ENCODE results near the gene MKLN1. TPM values are rescaled to one million over a fixed set of nuclear protein-coding genes. Genes with fewer than 3 reads are reported as not detected.

MKLN1 gene
- total RNA-seq, 2 experiments from 2014 or later, result 12.1 to 56.6 TPM

- POLR2A ChIA-PET, result interaction anchor here (1.6 kb wide), 1 partner anchor 11 kb away, joined by 5 read pairs; no protein-coding TSS in a partner anchor
- Histone ChIP-seq H3K79me2 (ENCODE audit: insufficient read depth, low read depth, low read length) (no peaks in the 10 kb centered on the region), H4K20me1 (ENCODE audit: insufficient read depth, low read length) (no peaks in the 10 kb centered on the region), H3K9me2 (ENCODE audit: insufficient read depth, low read length) (no peaks in the 10 kb centered on the region), H3K4me3 (ENCODE audit: low read depth, low read length, poor library complexity, severe bottlenecking) (no peak overlapping the region), H3K4me2 (ENCODE audit: low read length) (no peak overlapping the region), H3K27ac (ENCODE audit: low read depth, low read length, poor library complexity, severe bottlenecking) (no peak overlapping the region), H2AFZ (ENCODE audit: low read length) (no peak overlapping the region), H3K9me3 (ENCODE audit: low read length) (no peaks in the 10 kb centered on the region), H3K36me3 (ENCODE audit: insufficient read depth, low read length) (peaks cover 37% of the 10 kb centered on the region), H3K4me1 (ENCODE audit: insufficient read depth, low read length, poor library complexity, severe bottlenecking) (no peaks in the 10 kb centered on the region)
- intact Hi-C loops (cut with micrococcal nuclease; ENCODE audit: unreplicated experiment), result no loop called here
- CTCF ChIA-PET (ENCODE audit: unreplicated experiment), result no interaction called here
- no peak for TF ChIP-seq CTCF (conservative IDR thresholded peaks at IDR 0.05; ENCODE audit: low read length)
- no peak for TF ChIP-seq EZH2phosphoT487 (IDR thresholded peaks at IDR 0.05; ENCODE audit: borderline replicate concordance, low read depth, low read length)
- BruUV-seq (replicated peaks), result no TSS peak
- DNase-seq (ENCODE audit: low spot score), result no peak
These were observed 115.8 kb downstream of the MKLN1 start for GRCh38 chr7:131443496-131443895.

GRCh38 chr7:131444683-131445082 lies 117.0 kb downstream of the MKLN1 start:
- ChIA-PET CTCF (ENCODE audit: unreplicated experiment) (no interaction called here), POLR2A (interaction anchor here (0.7 to 1.6 kb wide), 2 partner anchors 10 to 44 kb away, joined by 5 read pairs; no protein-coding TSS in a partner anchor)
- H2AFZ ChIP-seq (ENCODE audit: low read length), result no peak overlapping the region
- H3K27ac ChIP-seq (ENCODE audit: low read depth, low read length, poor library complexity, severe bottlenecking), result no peak overlapping the region
- H4K20me1 ChIP-seq (ENCODE audit: insufficient read depth, low read length), result no peaks in the 10 kb centered on the region
- no peak for DNase-seq (ENCODE audit: low spot score)
- no peaks in the 10 kb centered on the region for H3K4me1 ChIP-seq (ENCODE audit: insufficient read depth, low read length, poor library complexity, severe bottlenecking)
- no peaks in the 10 kb centered on the region for H3K9me2 ChIP-seq (ENCODE audit: insufficient read depth, low read length)
- no peaks in the 10 kb centered on the region for H3K9me3 ChIP-seq (ENCODE audit: low read length)
- no TSS peak for BruUV-seq (replicated peaks)
- TF ChIP-seq EZH2phosphoT487 (IDR thresholded peaks at IDR 0.05; ENCODE audit: borderline replicate concordance, low read depth, low read length) (no peak), CTCF (conservative IDR thresholded peaks at IDR 0.05; ENCODE audit: low read length) (no peak)
- intact Hi-C loops (cut with micrococcal nuclease; ENCODE audit: unreplicated experiment), result no loop called here
- no peak overlapping the region for H3K4me3 ChIP-seq (ENCODE audit: low read depth, low read length, poor library complexity, severe bottlenecking)
- no peak overlapping the region for H3K4me2 ChIP-seq (ENCODE audit: low read length)
- no peaks in the 10 kb centered on the region for H3K79me2 ChIP-seq (ENCODE audit: insufficient read depth, low read depth, low read length)
- H3K36me3 ChIP-seq (ENCODE audit: insufficient read depth, low read length), result peaks cover 29% of the 10 kb centered on the region

- intact Hi-C loops (cut with micrococcal nuclease; ENCODE audit: unreplicated experiment), result no loop called here
- no peaks in the 10 kb centered on the region for H3K4me1 ChIP-seq (ENCODE audit: insufficient read depth, low read length, poor library complexity, severe bottlenecking)
- no peak overlapping the region for H2AFZ ChIP-seq (ENCODE audit: low read length)
- H3K4me3 ChIP-seq (ENCODE audit: low read depth, low read length, poor library complexity, severe bottlenecking), result no peak overlapping the region
- H3K27ac ChIP-seq (ENCODE audit: low read depth, low read length, poor library complexity, severe bottlenecking), result no peak overlapping the region
- H3K79me2 ChIP-seq (ENCODE audit: insufficient read depth, low read depth, low read length), result no peaks in the 10 kb centered on the region
- ChIA-PET CTCF (ENCODE audit: unreplicated experiment) (no interaction called here), POLR2A (interaction anchor here (1.3 kb wide), 1 partner anchor 10 kb away, joined by 6 read pairs; no protein-coding TSS in a partner anchor)
- no peaks in the 10 kb centered on the region for H4K20me1 ChIP-seq (ENCODE audit: insufficient read depth, low read length)
- TF ChIP-seq CTCF (conservative IDR thresholded peaks at IDR 0.05; ENCODE audit: low read length) (no peak), EZH2phosphoT487 (IDR thresholded peaks at IDR 0.05; ENCODE audit: borderline replicate concordance, low read depth, low read length) (no peak)
- H3K4me2 ChIP-seq (ENCODE audit: low read length), result no peak overlapping the region
- H3K9me2 ChIP-seq (ENCODE audit: insufficient read depth, low read length), result no peaks in the 10 kb centered on the region
- H3K9me3 ChIP-seq (ENCODE audit: low read length), result no peaks in the 10 kb centered on the region
- no TSS peak for BruUV-seq (replicated peaks)
- peaks cover 9% of the 10 kb centered on the region; the same call in 1 of the 2 replicates for H3K36me3 ChIP-seq (ENCODE audit: insufficient read depth, low read length)
- DNase-seq (ENCODE audit: low spot score), result no peak
These were observed 121.8 kb downstream of the MKLN1 start for GRCh38 chr7:131449373-131449902.
